ENCODE data around the gene HP1BP3.

The HP1BP3 gene

GRCh38 chr1:20763417-20763816 lies 23.7 kb downstream of the HP1BP3 start:
- no peak for DNase-seq

GRCh38 chr1:20760322-20760721 lies 26.8 kb downstream of the HP1BP3 start:
- no peak for DNase-seq

GRCh38 chr1:20753589-20753988 lies 33.5 kb downstream of the HP1BP3 start:
- no peak for DNase-seq

GRCh38 chr1:20751462-20751990 lies 35.6 kb downstream of the HP1BP3 start:
- DNase-seq = no peak

- no peak for DNase-seq
Measured at GRCh38 chr1:20742671-20743070, 44.4 kb downstream of the HP1BP3 start.

GRCh38 chr1:20740781-20741180 lies 46.3 kb downstream of the HP1BP3 start:
- no peak for DNase-seq

GRCh38 chr1:20739225-20739624 lies 47.9 kb downstream of the HP1BP3 start:
- no peak for DNase-seq

- DNase-seq = no peak
Measured at GRCh38 chr1:20735581-20736111, 51.5 kb downstream of the HP1BP3 start.

- DNase-seq = no peak
Measured at GRCh38 chr1:20733360-20733975, 53.6 kb downstream of the HP1BP3 start.

GRCh38 chr1:20732588-20733359 lies 54.3 kb downstream of the HP1BP3 start, which contains the start of gene SH2D5:
TSS of gene SH2D5 (minus strand) at chr1:20732703. CDS start at chr1:20728044, 4,659 bp downstream.
- DNase-seq = peak in 2 of 4 experiments; percentile 20 to 34

- DNase-seq = peak in 1 of 4 experiments; percentile 15
Measured at GRCh38 chr1:20732071-20732587, 55.0 kb downstream of the HP1BP3 start.

- no peak for DNase-seq
Measured at GRCh38 chr1:20731057-20731991, 55.8 kb downstream of the HP1BP3 start.

- no peak for DNase-seq
Measured at GRCh38 chr1:20730690-20731056, 56.4 kb downstream of the HP1BP3 start.

GRCh38 chr1:20729990-20730689 lies 57.0 kb downstream of the HP1BP3 start:
- no peak for DNase-seq

GRCh38 chr1:20729155-20729931 lies 57.8 kb downstream of the HP1BP3 start:
- DNase-seq = no peak

- DNase-seq = no peak
Measured at GRCh38 chr1:20728371-20729154, 58.5 kb downstream of the HP1BP3 start.

- DNase-seq = no peak
Measured at GRCh38 chr1:20727746-20728316, 59.3 kb downstream of the HP1BP3 start.

GRCh38 chr1:20726932-20727745 lies 60.0 kb downstream of the HP1BP3 start:
- no peak for DNase-seq

Data from activated naive CD4-positive, alpha-beta T cell (primary cell).